Epithelial cell of esophagus (primary cell): ENCODE data around the gene CASZ1.

Experiments
- DNase-seq: peaks from one replicate; pipeline ENCODE4 v3.0.0; 2010; ENCODE audit warnings: low read depth
- H3K4me3 ChIP-seq: 2 replicates; pipeline ENCODE4 v1.5.1; 2011; ENCODE audit warnings: mild to moderate bottlenecking, low read length, control low read depth
- TF ChIP-seq, protein P1 (sequence below): IDR thresholded peaks from 2 replicates; pipeline ENCODE4 v1.5.1; 2011; ENCODE audit warnings: low read depth, mild to moderate bottlenecking, low read length, control low read depth, inconsistent platforms; ENCODE audit not compliant: insufficient read depth; ENCODE audit errors: missing control alignments

Gene CASZ1

DNA sequence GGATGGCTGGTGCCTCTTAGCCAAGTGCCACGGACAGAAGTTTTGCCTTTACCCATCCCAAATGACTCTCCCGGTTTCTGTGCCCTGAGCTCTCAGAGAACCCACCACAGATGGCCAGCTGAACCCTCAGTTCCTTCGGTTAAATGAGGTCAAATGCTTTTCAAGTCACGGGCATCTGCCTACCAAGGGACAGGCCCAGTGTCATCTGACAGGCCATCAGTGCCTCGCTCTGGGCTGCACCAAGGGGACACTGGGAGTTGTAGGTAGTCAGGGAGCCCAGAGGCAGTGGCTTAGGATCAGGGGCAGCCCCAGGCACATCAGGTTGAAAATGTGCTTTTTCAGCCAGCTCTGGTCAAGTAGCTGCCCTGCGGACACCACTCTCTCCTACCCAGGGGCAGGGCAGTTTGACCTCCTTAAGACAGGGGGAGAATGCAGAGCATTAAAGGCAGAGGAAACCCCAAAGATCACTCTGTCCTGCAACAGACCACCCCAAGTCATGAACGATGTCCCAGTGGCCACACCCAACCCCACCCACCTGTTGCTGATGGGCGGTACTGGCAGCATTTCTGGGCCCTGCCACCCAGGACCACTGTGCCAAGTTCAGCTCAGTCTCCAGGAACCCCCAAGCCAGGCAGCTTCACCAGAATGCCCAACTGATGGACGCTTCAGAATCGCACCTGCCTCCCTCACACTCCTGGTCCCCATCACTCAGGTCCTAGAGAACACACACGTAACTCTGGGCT is 60.7 kb downstream of the CASZ1 start:
- no peak overlapping the region for H3K4me3 ChIP-seq
- no peak for DNase-seq
- TF ChIP-seq, protein P1, sequence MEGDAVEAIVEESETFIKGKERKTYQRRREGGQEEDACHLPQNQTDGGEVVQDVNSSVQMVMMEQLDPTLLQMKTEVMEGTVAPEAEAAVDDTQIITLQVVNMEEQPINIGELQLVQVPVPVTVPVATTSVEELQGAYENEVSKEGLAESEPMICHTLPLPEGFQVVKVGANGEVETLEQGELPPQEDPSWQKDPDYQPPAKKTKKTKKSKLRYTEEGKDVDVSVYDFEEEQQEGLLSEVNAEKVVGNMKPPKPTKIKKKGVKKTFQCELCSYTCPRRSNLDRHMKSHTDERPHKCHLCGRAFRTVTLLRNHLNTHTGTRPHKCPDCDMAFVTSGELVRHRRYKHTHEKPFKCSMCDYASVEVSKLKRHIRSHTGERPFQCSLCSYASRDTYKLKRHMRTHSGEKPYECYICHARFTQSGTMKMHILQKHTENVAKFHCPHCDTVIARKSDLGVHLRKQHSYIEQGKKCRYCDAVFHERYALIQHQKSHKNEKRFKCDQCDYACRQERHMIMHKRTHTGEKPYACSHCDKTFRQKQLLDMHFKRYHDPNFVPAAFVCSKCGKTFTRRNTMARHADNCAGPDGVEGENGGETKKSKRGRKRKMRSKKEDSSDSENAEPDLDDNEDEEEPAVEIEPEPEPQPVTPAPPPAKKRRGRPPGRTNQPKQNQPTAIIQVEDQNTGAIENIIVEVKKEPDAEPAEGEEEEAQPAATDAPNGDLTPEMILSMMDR, result no peak

DNA sequence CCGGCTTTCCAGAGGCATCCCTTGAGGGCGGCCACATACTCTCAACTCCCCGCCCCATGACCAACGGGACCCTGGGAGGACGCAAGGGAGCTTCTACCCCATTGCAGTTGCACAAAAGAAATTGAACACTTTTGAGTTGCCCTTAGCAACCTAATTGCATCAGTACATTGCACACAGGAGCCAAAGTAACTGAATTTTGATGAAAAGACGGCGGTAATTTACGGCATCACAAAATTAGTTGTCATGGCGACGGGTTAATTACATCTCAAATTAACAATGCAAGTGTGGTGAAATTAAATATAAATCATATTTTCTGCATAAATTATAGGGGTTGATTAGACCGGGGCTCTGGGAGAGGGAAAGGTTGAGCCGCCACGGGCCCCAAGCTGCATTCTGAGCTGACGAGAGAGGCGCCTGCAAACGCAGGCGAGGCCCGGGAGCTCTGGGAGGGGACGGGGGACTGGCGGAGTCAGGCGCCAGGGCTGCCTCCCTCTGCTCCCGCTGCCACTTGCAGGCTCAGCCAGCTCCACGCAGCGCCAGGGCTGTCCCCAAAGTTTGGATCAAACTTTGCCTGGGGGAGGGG is 61.4 kb downstream of the CASZ1 start:
- TF ChIP-seq, protein P1, result no peak
- H3K4me3 ChIP-seq, result no peak overlapping the region
- no peak for DNase-seq

- no peak overlapping the region for H3K4me3 ChIP-seq
- TF ChIP-seq, protein P1, result no peak
- DNase-seq, result no peak
Observed at GRCh38 chr1:10734375-10734774, 62.1 kb downstream of the CASZ1 start.

DNA sequence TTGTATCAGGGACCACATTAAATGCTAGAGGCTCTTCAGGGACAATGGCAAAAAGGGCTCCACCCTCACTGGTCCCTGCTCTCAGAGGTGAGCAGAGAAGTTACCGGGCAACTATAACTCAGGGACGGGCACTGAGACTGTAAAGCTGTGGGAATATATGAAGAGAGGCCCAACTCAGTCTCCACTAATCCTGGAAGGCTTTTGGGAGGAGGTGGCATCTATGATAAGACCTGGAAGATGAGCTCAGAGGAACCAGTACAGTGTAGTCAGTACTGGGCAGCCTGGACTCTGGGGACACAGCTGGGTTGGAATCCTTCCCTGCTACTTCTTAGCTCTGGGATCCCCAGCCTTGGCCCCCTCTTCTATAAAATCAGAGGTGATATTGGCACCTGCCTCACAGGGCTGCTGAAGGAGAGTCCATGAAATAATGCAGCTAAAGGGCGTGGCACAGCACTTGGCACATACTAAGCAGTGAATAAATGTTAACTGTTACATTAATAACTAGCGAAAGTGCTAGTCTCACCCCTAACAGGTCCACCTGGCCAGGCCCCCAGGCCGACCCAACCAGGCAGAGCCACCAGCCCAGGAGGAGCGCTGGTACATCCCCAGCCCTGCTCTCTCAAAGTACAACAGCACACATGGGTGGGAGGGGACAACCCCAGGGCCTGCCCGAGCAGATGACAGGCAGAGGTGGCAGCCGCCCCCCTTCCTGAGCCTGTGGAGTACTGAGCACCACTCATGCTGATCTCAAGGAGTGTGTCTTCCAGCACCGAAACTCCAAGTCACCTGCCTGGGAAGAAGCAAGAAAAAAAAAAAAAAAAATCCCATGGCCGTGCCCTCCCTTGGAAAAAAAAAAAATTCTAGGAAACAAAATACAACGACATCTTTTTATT is 62.7 kb downstream of the CASZ1 start:
- TF ChIP-seq, protein P1, result no peak
- no peak overlapping the region for H3K4me3 ChIP-seq
- peak; percentile 13 for DNase-seq

GRCh38 chr1:10730985-10731384 is 65.5 kb downstream of the CASZ1 start:
- peak; percentile 92 for DNase-seq
- TF ChIP-seq, protein P1, result no peak
- no peak overlapping the region for H3K4me3 ChIP-seq

- DNase-seq, result no peak
- TF ChIP-seq, protein P1, result no peak
- no peak overlapping the region for H3K4me3 ChIP-seq
Observed at GRCh38 chr1:10728595-10729410, 67.6 kb downstream of the CASZ1 start.
